ENCODE data around the gene KCNIP4.

KCNIP4 gene

GRCh38 chr4:20895988-20896387, 1052.6 kb downstream of the KCNIP4 start:
- DNase-seq: no peak
- no peaks in the 10 kb centered on the region for H3K9me3 Mint-ChIP-seq
- no peak overlapping the region for H3K27ac Mint-ChIP-seq
- H3K4me1 Mint-ChIP-seq: no peaks in the 10 kb centered on the region
- H3K27me3 Mint-ChIP-seq (ENCODE audit: low read depth, poor library complexity): peaks cover 4% of the 10 kb centered on the region
- H3K4me3 Mint-ChIP-seq: no peak overlapping the region
- no peaks in the 10 kb centered on the region for H3K36me3 Mint-ChIP-seq (ENCODE audit: low read depth)
- no peak for TF ChIP-seq CTCF (IDR thresholded peaks at IDR 0.05)

DNA sequence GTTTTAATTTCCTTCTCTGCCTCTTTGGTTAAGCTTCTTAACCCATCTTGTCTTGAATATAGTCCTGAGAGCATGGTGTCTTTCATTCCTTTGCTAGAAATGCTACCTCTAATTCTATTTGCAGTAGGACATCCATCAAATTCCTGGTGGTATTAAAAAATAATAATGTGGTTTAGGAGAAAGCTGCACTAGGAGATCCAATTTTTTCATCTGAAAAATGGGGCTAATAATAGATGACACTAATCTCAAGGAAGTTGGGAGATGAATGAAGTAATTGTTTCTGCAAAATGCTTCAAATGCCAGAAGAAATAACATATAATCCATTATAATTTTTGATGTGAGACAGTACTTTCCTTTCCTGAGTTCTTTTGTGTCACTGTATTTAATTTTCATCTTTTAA, 1053.4 kb downstream of the KCNIP4 start:
- no peak for TF ChIP-seq CTCF (IDR thresholded peaks at IDR 0.05)
- H3K27me3 Mint-ChIP-seq (ENCODE audit: low read depth, poor library complexity): peaks cover 4% of the 10 kb centered on the region
- H3K27ac Mint-ChIP-seq: no peak overlapping the region
- H3K9me3 Mint-ChIP-seq: no peaks in the 10 kb centered on the region
- no peak overlapping the region for H3K4me3 Mint-ChIP-seq
- H3K4me1 Mint-ChIP-seq: no peaks in the 10 kb centered on the region
- no peaks in the 10 kb centered on the region for H3K36me3 Mint-ChIP-seq (ENCODE audit: low read depth)
- DNase-seq: no peak

DNA sequence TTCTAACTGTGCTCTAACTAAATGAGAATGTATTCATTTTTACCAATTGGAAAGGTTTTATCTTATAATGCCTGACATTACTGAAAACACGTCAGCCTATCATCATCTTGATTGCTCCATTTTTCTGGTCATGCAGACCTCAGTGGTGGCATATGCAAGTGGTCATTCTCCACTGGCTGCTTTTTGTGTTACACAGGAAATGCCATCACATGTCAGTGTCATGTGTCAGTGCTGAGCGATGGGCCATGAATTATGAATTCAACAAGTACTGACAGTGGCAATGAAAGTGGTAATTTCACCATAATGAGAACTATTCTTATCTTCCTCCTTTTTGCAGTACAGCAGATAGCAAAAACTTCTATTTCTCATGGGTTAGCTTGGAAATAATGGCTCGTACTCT, 1057.8 kb downstream of the KCNIP4 start:
- H3K27ac Mint-ChIP-seq: no peak overlapping the region
- no peak for DNase-seq
- H3K27me3 Mint-ChIP-seq (ENCODE audit: low read depth, poor library complexity): peaks cover 4% of the 10 kb centered on the region
- H3K4me3 Mint-ChIP-seq: no peak overlapping the region
- TF ChIP-seq CTCF (IDR thresholded peaks at IDR 0.05): no peak
- H3K9me3 Mint-ChIP-seq: no peaks in the 10 kb centered on the region
- H3K36me3 Mint-ChIP-seq (ENCODE audit: low read depth): no peaks in the 10 kb centered on the region
- no peaks in the 10 kb centered on the region for H3K4me1 Mint-ChIP-seq

- no peaks in the 10 kb centered on the region for H3K9me3 Mint-ChIP-seq
- TF ChIP-seq CTCF (IDR thresholded peaks at IDR 0.05): no peak
- H3K36me3 Mint-ChIP-seq (ENCODE audit: low read depth): no peaks in the 10 kb centered on the region
- DNase-seq: no peak
- no peak overlapping the region for H3K4me3 Mint-ChIP-seq
- H3K27me3 Mint-ChIP-seq (ENCODE audit: low read depth, poor library complexity): peaks cover 4% of the 10 kb centered on the region
- H3K27ac Mint-ChIP-seq: no peak overlapping the region
- no peaks in the 10 kb centered on the region for H3K4me1 Mint-ChIP-seq
These were observed 1058.7 kb downstream of the KCNIP4 start for GRCh38 chr4:20889901-20890300.

GRCh38 chr4:20883677-20884076, 1064.9 kb downstream of the KCNIP4 start:
- no peak for TF ChIP-seq CTCF (IDR thresholded peaks at IDR 0.05)
- Mint-ChIP-seq H3K27ac (no peak overlapping the region), H3K36me3 (ENCODE audit: low read depth) (no peaks in the 10 kb centered on the region), H3K4me3 (no peak overlapping the region), H3K27me3 (ENCODE audit: low read depth, poor library complexity) (peaks cover 6% of the 10 kb centered on the region), H3K4me1 (no peaks in the 10 kb centered on the region), H3K9me3 (no peaks in the 10 kb centered on the region)
- no peak for DNase-seq

GRCh38 chr4:20883231-20883630, 1065.3 kb downstream of the KCNIP4 start:
- no peak for DNase-seq
- Mint-ChIP-seq H3K9me3 (no peaks in the 10 kb centered on the region), H3K4me1 (no peaks in the 10 kb centered on the region), H3K27ac (no peak overlapping the region), H3K36me3 (ENCODE audit: low read depth) (no peaks in the 10 kb centered on the region), H3K4me3 (no peak overlapping the region), H3K27me3 (ENCODE audit: low read depth, poor library complexity) (peaks cover 6% of the 10 kb centered on the region)
- no peak for TF ChIP-seq CTCF (IDR thresholded peaks at IDR 0.05)

All from nephron progenitor cell (in vitro differentiated cells).